HCT116 (cell line): ENCODE results near the gene UFSP2.

Experiments
- CEBPB ChIP-seq: IDR thresholded peaks from 2 replicates; pipeline ENCODE4 v1.6.1; 2012; ENCODE audit warnings: low read depth
- POLR2A ChIP-seq: IDR thresholded peaks from 2 replicates; pipeline ENCODE4 v1.7.0; 2011; ENCODE audit warnings: borderline replicate concordance; ENCODE audit not compliant: insufficient read depth, insufficient read length; ENCODE audit errors: extremely low read depth
- TF ChIP-seq, protein P1 (sequence below): IDR thresholded peaks from 2 replicates; pipeline ENCODE4 v1.6.1; 2012
- TF ChIP-seq, protein P2 (sequence below), 3 experiments: fragments of 200-600 bp in 1 of 3; sonication (generic) in 1 of 3; IDR thresholded peaks in 2 of 3; conservative IDR thresholded peaks in 1 of 3; 2 replicates each; pipeline ENCODE4 v1.5.1; 2012 to 2017; ENCODE audit warnings: low read depth in 2 of 3, low read length in 2 of 3, antibody characterized with exemption in 1 of 3, borderline replicate concordance in 1 of 3, control low read depth in 1 of 3, mild to moderate bottlenecking in 1 of 3, mixed read lengths in 1 of 3, mixed run types in 1 of 3, moderate library complexity in 1 of 3; ENCODE audit not compliant: insufficient read depth in 1 of 3
- TF ChIP-seq, protein P3 (sequence below): IDR thresholded peaks from 2 replicates; pipeline ENCODE4 v1.6.1; 2012; ENCODE audit warnings: low read depth

DNA sequence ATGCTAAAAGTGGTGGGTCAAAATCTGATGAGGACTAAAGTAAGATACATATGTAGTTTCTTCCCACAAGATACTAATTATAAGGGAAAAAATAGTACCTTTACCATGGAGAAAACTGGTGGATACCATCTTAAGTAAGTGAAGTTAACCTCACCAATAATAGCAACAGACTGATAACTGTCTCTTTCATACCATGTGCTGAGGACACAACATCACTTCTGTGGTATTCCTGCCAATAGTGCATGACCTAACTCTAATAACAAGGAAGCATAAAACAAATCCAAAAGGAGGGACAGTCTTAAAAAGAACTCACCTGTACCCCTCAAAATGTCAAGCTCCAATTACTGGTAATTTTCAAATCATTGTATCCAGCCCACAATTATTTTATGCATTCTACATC is 8.8 kb downstream of the UFSP2 start:
- TF ChIP-seq, protein P1, sequence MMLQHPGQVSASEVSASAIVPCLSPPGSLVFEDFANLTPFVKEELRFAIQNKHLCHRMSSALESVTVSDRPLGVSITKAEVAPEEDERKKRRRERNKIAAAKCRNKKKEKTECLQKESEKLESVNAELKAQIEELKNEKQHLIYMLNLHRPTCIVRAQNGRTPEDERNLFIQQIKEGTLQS, result no peak
- no peak for TF ChIP-seq POLR2A
- TF ChIP-seq, protein P2, sequence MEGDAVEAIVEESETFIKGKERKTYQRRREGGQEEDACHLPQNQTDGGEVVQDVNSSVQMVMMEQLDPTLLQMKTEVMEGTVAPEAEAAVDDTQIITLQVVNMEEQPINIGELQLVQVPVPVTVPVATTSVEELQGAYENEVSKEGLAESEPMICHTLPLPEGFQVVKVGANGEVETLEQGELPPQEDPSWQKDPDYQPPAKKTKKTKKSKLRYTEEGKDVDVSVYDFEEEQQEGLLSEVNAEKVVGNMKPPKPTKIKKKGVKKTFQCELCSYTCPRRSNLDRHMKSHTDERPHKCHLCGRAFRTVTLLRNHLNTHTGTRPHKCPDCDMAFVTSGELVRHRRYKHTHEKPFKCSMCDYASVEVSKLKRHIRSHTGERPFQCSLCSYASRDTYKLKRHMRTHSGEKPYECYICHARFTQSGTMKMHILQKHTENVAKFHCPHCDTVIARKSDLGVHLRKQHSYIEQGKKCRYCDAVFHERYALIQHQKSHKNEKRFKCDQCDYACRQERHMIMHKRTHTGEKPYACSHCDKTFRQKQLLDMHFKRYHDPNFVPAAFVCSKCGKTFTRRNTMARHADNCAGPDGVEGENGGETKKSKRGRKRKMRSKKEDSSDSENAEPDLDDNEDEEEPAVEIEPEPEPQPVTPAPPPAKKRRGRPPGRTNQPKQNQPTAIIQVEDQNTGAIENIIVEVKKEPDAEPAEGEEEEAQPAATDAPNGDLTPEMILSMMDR (IDR thresholded peaks at IDR 0.05 in 2 of 3, conservative IDR thresholded peaks at IDR 0.05 in 1 of 3; ENCODE audit: borderline replicate concordance in 1 of 3, insufficient read depth in 1 of 3, low read depth in 2 of 3, low read length in 2 of 3), result no peak
- TF ChIP-seq, protein P3, sequence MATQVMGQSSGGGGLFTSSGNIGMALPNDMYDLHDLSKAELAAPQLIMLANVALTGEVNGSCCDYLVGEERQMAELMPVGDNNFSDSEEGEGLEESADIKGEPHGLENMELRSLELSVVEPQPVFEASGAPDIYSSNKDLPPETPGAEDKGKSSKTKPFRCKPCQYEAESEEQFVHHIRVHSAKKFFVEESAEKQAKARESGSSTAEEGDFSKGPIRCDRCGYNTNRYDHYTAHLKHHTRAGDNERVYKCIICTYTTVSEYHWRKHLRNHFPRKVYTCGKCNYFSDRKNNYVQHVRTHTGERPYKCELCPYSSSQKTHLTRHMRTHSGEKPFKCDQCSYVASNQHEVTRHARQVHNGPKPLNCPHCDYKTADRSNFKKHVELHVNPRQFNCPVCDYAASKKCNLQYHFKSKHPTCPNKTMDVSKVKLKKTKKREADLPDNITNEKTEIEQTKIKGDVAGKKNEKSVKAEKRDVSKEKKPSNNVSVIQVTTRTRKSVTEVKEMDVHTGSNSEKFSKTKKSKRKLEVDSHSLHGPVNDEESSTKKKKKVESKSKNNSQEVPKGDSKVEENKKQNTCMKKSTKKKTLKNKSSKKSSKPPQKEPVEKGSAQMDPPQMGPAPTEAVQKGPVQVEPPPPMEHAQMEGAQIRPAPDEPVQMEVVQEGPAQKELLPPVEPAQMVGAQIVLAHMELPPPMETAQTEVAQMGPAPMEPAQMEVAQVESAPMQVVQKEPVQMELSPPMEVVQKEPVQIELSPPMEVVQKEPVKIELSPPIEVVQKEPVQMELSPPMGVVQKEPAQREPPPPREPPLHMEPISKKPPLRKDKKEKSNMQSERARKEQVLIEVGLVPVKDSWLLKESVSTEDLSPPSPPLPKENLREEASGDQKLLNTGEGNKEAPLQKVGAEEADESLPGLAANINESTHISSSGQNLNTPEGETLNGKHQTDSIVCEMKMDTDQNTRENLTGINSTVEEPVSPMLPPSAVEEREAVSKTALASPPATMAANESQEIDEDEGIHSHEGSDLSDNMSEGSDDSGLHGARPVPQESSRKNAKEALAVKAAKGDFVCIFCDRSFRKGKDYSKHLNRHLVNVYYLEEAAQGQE, result no peak
- no peak for TF ChIP-seq CEBPB
